ENCODE results near the gene PAK4. TPM values are rescaled to one million over a fixed set of nuclear protein-coding genes. Genes with fewer than 3 reads are reported as not detected.
"Not testable (repeated sequence)": the region's sequence is repeated elsewhere in the genome, so short reads cannot be mapped to it uniquely, and the experiment has no call there.

The PAK4 gene
- total RNA-seq, 1 experiment from 2014 or later: 1.7 TPM

DNA sequence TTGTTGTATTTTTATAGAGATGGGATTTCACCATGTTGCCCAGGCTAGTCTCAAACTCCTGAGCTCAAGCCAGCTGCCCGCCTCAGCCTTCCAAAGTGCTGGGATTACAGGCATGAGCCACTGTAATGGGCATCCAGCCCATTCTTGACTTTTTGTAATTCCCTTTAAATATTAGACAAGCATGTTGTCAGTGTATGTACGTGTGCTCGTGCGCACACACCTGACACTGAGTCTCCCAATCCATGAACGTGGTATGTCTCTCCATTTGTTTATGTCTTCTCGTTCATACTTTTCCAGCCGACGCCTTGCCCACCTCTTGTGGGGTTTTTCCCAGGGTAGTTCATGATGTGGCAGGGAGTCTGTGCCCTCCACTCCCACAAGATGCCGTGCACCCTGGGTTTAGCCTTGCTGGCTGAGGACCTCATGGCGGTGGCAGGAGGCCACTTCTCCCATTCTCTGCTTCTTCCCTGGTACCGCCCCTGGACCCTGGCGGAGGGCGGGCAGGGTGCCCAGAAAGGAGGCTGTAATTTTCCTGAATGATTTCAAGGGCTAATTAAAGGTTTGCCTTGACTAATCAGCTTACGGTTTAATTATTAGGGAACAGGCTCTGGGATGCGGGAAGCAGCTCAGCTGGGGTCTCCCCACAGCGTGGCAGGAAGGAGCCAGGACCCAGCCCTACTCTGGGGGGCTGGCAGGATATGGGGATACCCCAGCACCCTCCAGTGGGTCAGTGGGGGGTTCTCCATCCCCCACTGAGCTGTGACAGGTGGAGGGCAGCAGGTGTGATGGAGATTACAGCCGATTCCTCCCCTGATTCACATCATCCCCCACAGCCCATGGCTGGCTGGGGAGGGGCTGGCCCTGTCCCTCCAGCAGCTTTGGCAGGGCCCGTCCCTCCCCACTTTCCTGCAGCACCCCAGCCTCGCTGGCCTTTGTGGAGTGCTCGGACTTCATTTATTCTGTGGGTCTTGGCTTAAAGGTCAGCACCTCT, 12.9 kb downstream of the PAK4 start:
- Histone ChIP-seq H3K4me3 (ENCODE audit: low read length) (no peak overlapping the region), H4K20me1 (ENCODE audit: insufficient read depth, low read depth, low read length) (peaks cover 24% of the 10 kb centered on the region; the same call in 1 of the 2 replicates), H3K27me3 (ENCODE audit: low read length) (no peaks in the 10 kb centered on the region), H3K27ac (ENCODE audit: low read length) (no peak overlapping the region), H3K9me3 (ENCODE audit: low read length) (no peaks in the 10 kb centered on the region), H3K79me2 (ENCODE audit: low read length) (no peaks in the 10 kb centered on the region), H3K4me1 (ENCODE audit: low read length) (no peaks in the 10 kb centered on the region), H2AFZ (ENCODE audit: low read length) (no peak overlapping the region), H3K9me2 (replicated peaks; ENCODE audit: insufficient read depth, low read length) (no peaks in the 10 kb centered on the region), H3K36me3 (ENCODE audit: insufficient read depth, low read length) (no peaks in the 10 kb centered on the region), H3K9ac (ENCODE audit: low read length) (no peak overlapping the region), H3K4me2 (ENCODE audit: low read depth, low read length, poor library complexity, severe bottlenecking) (no peak overlapping the region)
- DNase-seq: no peak

DNA sequence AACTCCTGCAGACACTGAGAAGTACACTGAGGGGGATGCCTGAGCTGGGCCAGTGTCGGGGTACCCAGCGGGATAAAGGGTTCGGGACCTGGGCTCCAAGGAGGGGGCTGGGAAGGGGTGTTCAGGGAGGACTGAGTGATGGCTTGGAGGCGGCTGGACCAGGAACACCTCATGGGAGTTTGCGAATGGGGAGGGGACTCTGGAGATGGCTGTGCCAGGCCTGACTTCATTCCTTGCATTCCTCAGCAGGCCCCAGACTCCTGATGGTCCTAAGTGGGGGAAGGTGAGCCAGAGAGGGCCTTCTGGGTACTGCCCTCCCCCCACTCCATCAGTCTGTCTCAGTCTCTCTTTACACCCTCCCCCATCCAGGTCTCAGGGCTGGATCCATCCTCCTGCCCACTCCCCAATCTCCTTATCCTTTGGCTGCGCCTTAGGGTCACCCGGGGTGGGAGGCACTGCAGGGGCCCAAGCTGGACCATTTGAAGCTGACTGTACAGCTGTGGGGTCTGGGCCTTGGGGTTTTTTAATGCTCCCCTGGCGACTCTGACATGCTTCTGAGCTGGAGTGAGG, 13.8 kb downstream of the PAK4 start:
- Histone ChIP-seq H3K9ac (ENCODE audit: low read length) (no peak overlapping the region), H2AFZ (ENCODE audit: low read length) (no peak overlapping the region), H3K27me3 (ENCODE audit: low read length) (no peaks in the 10 kb centered on the region), H3K9me2 (replicated peaks; ENCODE audit: insufficient read depth, low read length) (no peaks in the 10 kb centered on the region), H3K9me3 (ENCODE audit: low read length) (no peaks in the 10 kb centered on the region), H4K20me1 (ENCODE audit: insufficient read depth, low read depth, low read length) (peaks cover 25% of the 10 kb centered on the region; the same call in 1 of the 2 replicates), H3K36me3 (ENCODE audit: insufficient read depth, low read length) (no peaks in the 10 kb centered on the region), H3K4me2 (ENCODE audit: low read depth, low read length, poor library complexity, severe bottlenecking) (no peak overlapping the region), H3K27ac (ENCODE audit: low read length) (no peak overlapping the region), H3K79me2 (ENCODE audit: low read length) (no peaks in the 10 kb centered on the region), H3K4me1 (ENCODE audit: low read length) (no peaks in the 10 kb centered on the region), H3K4me3 (ENCODE audit: low read length) (no peak overlapping the region)
- DNase-seq: no peak

DNA sequence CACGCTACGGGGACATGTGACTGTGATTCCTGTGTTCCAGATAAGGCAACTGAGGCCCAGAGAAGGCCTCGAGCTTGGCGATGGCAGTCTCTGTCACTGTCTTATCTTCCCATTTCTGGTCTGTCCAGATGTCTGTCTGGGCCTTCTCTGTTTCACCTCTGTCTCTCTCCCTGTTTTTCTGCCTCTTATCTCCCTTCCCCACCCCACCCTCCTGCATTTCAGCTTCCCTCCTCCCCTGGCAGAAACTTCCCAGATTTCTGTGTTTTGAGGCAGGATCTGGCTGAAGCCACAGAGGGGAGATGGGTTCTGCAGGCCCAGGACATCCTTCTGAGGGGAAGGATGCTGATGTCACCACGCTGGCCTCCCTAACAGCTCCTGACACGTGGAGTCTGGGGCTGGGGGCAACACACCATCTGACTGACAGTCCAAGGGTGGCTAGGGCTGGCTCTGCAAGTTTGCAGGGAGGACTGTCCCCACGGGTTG, 14.4 kb downstream of the PAK4 start:
- DNase-seq: no peak
- H3K4me1 ChIP-seq (ENCODE audit: low read length): no peaks in the 10 kb centered on the region
- no peak overlapping the region for H3K27ac ChIP-seq (ENCODE audit: low read length)
- peaks cover 28% of the 10 kb centered on the region; the same call in 1 of the 2 replicates for H4K20me1 ChIP-seq (ENCODE audit: insufficient read depth, low read depth, low read length)
- H3K9me3 ChIP-seq (ENCODE audit: low read length): no peaks in the 10 kb centered on the region
- no peak overlapping the region for H3K9ac ChIP-seq (ENCODE audit: low read length)
- no peaks in the 10 kb centered on the region for H3K36me3 ChIP-seq (ENCODE audit: insufficient read depth, low read length)
- H2AFZ ChIP-seq (ENCODE audit: low read length): no peak overlapping the region
- no peaks in the 10 kb centered on the region for H3K9me2 ChIP-seq (replicated peaks; ENCODE audit: insufficient read depth, low read length)
- H3K79me2 ChIP-seq (ENCODE audit: low read length): no peaks in the 10 kb centered on the region
- no peak overlapping the region for H3K4me3 ChIP-seq (ENCODE audit: low read length)
- no peak overlapping the region for H3K4me2 ChIP-seq (ENCODE audit: low read depth, low read length, poor library complexity, severe bottlenecking)
- H3K27me3 ChIP-seq (ENCODE audit: low read length): no peaks in the 10 kb centered on the region

DNA sequence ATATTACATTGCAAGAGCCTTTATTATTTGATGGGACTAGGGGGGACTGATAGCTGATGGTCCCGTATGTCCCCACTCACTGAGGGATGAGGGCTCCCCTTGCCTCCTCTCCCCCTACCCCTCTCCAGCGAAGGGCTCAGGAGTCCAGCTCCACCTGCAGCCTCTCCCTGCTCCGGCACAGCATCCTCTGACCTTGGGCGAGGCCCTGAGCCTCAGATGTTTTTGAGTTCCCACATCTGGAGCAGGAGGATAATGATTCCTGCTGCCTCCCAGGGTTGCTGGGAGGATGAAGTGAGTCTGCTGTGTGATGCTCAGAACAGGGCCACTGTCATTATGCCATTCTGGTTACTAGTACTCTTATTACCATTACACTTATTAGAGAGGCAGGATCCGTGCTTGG, 15.0 kb downstream of the PAK4 start:
- Histone ChIP-seq H3K4me1 (ENCODE audit: low read length) (no peaks in the 10 kb centered on the region), H2AFZ (ENCODE audit: low read length) (no peak overlapping the region), H3K9me3 (ENCODE audit: low read length) (no peaks in the 10 kb centered on the region), H3K4me2 (ENCODE audit: low read depth, low read length, poor library complexity, severe bottlenecking) (no peak overlapping the region), H3K9me2 (replicated peaks; ENCODE audit: insufficient read depth, low read length) (no peaks in the 10 kb centered on the region), H3K27me3 (ENCODE audit: low read length) (no peaks in the 10 kb centered on the region), H3K79me2 (ENCODE audit: low read length) (no peaks in the 10 kb centered on the region), H3K36me3 (ENCODE audit: insufficient read depth, low read length) (no peaks in the 10 kb centered on the region), H3K27ac (ENCODE audit: low read length) (no peak overlapping the region), H3K9ac (ENCODE audit: low read length) (no peak overlapping the region), H4K20me1 (ENCODE audit: insufficient read depth, low read depth, low read length) (peaks cover 28% of the 10 kb centered on the region; the same call in 1 of the 2 replicates), H3K4me3 (ENCODE audit: low read length) (no peak overlapping the region)
- no peak for DNase-seq

DNA sequence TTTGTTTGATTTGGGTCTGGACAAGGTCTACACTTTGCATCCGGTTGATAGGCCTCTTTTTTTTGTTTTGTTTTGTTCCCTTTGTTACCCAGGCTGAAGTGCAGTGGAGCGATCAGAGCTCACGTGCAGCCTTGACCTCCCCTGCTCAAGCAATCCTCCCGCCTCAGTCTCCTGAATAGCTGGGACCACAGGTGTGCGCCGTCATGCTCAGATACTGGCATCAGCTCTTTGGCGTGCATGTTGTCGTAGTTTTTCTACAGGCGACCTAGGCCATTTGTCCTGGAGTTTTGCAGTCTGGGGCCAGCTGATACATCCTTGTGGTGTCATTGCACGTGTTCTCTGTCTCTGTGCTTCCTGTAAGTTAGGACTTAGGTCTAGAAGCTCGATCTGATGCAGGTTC, 16.3 kb downstream of the PAK4 start:
- H3K9me2 ChIP-seq (replicated peaks; ENCODE audit: insufficient read depth, low read length): no peaks in the 10 kb centered on the region
- H2AFZ ChIP-seq (ENCODE audit: low read length): no peak overlapping the region
- no peaks in the 10 kb centered on the region; the same call in 1 of the 2 replicates for H3K79me2 ChIP-seq (ENCODE audit: low read length)
- DNase-seq: no peak
- no peak overlapping the region for H3K27ac ChIP-seq (ENCODE audit: low read length)
- H3K4me1 ChIP-seq (ENCODE audit: low read length): no peaks in the 10 kb centered on the region
- no peaks in the 10 kb centered on the region for H3K27me3 ChIP-seq (ENCODE audit: low read length)
- H3K36me3 ChIP-seq (ENCODE audit: insufficient read depth, low read length): no peaks in the 10 kb centered on the region
- no peak overlapping the region for H3K4me3 ChIP-seq (ENCODE audit: low read length)
- H3K9ac ChIP-seq (ENCODE audit: low read length): no peak overlapping the region
- peaks cover 27% of the 10 kb centered on the region; the same call in 1 of the 2 replicates for H4K20me1 ChIP-seq (ENCODE audit: insufficient read depth, low read depth, low read length)
- H3K4me2 ChIP-seq (ENCODE audit: low read depth, low read length, poor library complexity, severe bottlenecking): no peak overlapping the region
- no peaks in the 10 kb centered on the region for H3K9me3 ChIP-seq (ENCODE audit: low read length)

DNA sequence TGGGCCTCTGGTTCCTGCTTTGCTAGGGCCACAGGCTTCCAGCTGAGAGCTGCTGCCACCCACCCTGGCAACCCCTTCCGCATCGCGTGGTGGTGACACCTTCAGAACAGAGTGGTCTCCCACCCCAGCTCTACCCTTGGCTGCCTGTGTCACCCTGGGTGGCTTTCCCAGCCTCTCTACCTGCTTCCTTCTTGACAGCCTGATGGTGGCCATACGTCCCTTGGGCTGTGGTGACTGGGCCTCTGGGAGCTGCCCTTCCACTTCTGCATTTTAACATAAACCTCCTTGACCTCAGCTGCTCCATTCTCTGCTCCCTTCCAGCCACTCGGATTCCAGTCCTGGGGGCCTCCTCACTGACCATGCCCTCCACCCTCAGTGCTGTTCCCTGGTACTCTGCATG, 17.0 kb downstream of the PAK4 start:
- H3K36me3 ChIP-seq (ENCODE audit: insufficient read depth, low read length): no peaks in the 10 kb centered on the region
- peaks cover 27% of the 10 kb centered on the region; the same call in 1 of the 2 replicates for H4K20me1 ChIP-seq (ENCODE audit: insufficient read depth, low read depth, low read length)
- H3K9ac ChIP-seq (ENCODE audit: low read length): no peak overlapping the region
- no peaks in the 10 kb centered on the region for H3K4me1 ChIP-seq (ENCODE audit: low read length)
- peaks cover 4% of the 10 kb centered on the region; the same call in 1 of the 2 replicates for H3K79me2 ChIP-seq (ENCODE audit: low read length)
- no peak for DNase-seq
- H3K9me2 ChIP-seq (replicated peaks; ENCODE audit: insufficient read depth, low read length): no peaks in the 10 kb centered on the region
- no peak overlapping the region for H2AFZ ChIP-seq (ENCODE audit: low read length)
- H3K9me3 ChIP-seq (ENCODE audit: low read length): no peaks in the 10 kb centered on the region
- no peaks in the 10 kb centered on the region for H3K27me3 ChIP-seq (ENCODE audit: low read length)
- no peak overlapping the region for H3K4me2 ChIP-seq (ENCODE audit: low read depth, low read length, poor library complexity, severe bottlenecking)
- H3K4me3 ChIP-seq (ENCODE audit: low read length): no peak overlapping the region
- H3K27ac ChIP-seq (ENCODE audit: low read length): no peak overlapping the region

DNA sequence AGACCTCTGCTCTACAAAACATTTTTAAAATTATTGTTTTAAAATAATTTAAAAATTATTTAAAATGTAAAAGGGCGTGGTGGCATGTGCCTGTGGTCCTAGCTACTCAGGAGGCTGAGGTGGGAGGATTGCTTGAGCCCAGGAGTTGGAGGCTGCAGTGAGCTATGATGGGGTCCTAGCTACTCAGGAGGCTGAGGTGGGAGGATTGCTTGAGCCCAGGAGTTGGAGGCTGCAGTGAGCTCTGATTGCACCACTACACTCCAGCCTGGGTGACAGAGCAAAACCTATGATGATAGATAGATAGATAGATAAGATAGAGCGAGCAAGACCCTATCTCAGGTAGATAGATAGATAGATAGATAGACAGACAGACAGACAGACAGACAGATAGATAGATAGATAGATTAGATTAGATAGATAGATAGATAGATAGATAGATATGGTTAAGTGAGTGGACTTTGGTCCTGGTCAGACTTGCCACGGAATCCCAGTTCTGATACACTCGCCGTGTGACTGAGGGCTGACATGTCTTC, 18.2 kb downstream of the PAK4 start:
- H3K79me2 ChIP-seq (ENCODE audit: low read length); H3K36me3 ChIP-seq (ENCODE audit: insufficient read depth, low read length); H3K4me3 ChIP-seq (ENCODE audit: low read length); H3K27ac ChIP-seq (ENCODE audit: low read length); H3K4me1 ChIP-seq (ENCODE audit: low read length); H3K9ac ChIP-seq (ENCODE audit: low read length); H3K27me3 ChIP-seq (ENCODE audit: low read length); H3K4me2 ChIP-seq (ENCODE audit: low read depth, low read length, poor library complexity, severe bottlenecking); H3K9me2 ChIP-seq (replicated peaks; ENCODE audit: insufficient read depth, low read length); H2AFZ ChIP-seq (ENCODE audit: low read length); H3K9me3 ChIP-seq (ENCODE audit: low read length); DNase-seq: not testable (repeated sequence)
- H4K20me1 ChIP-seq (ENCODE audit: insufficient read depth, low read depth, low read length): peaks cover 30% of the 10 kb centered on the region; the same call in 1 of the 2 replicates
